Measurements from ENCODE around the gene GSAP.

DNA sequence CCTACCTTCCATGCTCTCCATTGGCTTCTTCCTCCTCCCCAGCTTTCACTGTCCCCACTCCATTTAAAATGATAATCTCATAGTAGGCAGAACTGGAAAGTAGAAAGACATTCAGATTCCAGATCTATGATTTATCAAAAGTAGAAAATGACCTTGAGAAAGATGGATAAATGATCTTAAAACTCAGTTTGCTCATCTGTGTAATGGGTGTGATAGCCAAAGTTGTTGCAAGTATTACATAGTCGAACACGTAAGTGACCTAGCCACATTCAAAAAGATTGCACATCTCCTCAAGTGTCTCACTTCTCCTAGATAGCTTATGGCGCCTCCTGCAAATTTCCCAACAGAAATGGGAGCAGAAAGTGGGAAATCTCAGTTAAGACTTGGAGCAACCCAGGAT is 126.8 kb downstream of the GSAP start:
- TF ChIP-seq, protein P1, sequence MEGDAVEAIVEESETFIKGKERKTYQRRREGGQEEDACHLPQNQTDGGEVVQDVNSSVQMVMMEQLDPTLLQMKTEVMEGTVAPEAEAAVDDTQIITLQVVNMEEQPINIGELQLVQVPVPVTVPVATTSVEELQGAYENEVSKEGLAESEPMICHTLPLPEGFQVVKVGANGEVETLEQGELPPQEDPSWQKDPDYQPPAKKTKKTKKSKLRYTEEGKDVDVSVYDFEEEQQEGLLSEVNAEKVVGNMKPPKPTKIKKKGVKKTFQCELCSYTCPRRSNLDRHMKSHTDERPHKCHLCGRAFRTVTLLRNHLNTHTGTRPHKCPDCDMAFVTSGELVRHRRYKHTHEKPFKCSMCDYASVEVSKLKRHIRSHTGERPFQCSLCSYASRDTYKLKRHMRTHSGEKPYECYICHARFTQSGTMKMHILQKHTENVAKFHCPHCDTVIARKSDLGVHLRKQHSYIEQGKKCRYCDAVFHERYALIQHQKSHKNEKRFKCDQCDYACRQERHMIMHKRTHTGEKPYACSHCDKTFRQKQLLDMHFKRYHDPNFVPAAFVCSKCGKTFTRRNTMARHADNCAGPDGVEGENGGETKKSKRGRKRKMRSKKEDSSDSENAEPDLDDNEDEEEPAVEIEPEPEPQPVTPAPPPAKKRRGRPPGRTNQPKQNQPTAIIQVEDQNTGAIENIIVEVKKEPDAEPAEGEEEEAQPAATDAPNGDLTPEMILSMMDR (IDR thresholded peaks at IDR 0.05), result no peak
- TF ChIP-seq POLR2AphosphoS5 (IDR thresholded peaks at IDR 0.05; ENCODE audit: low read depth, low read length) (no peak), SIN3A (IDR thresholded peaks at IDR 0.05; ENCODE audit: borderline replicate concordance, insufficient read depth, low read depth, low read length) (no peak)

Measured in Panc1 (cell line).